Keratinocyte (primary cell): Measurements from ENCODE around the gene ANO10. TPM values are rescaled to one million over a fixed set of nuclear protein-coding genes. Genes with fewer than 3 reads are reported as not detected.
A peak's percentile ranks its signal among the peaks of the same experiment; 100 is the strongest.

Experiments used
- DNase-seq: peaks from one replicate; pipeline ENCODE4 v3.0.0-alpha.2; 2011; ENCODE audit warnings: low read depth, missing footprints, low spot score
- FAIRE-seq: peaks from 2 replicates; lab custom pipeline; 2011; peaks lifted over from hg19 to GRCh38; lab: Jason Lieb, UNC
- H2AFZ ChIP-seq: 2 replicates; pipeline ENCODE4 v1.6.0; 2012; ENCODE audit warnings: low read length, control low read depth, inconsistent platforms; ENCODE audit not compliant: control insufficient read depth
- H3K27ac ChIP-seq: 2 replicates; pipeline ENCODE4 v1.5.1; 2011; ENCODE audit warnings: low read length; ENCODE audit not compliant: control insufficient read depth, insufficient read depth
- H3K27me3 ChIP-seq: 3 replicates; pipeline ENCODE4 v1.6.0; 2011; ENCODE audit warnings: low read length; ENCODE audit not compliant: control insufficient read depth, insufficient read depth; ENCODE audit errors: extremely low read depth
- H3K36me3 ChIP-seq, 2 experiments: 2 replicates in 1 of 2; 3 replicates in 1 of 2; pipeline ENCODE4 v1.5.1; 2011; ENCODE audit warnings: low read length in 2 of 2, mild to moderate bottlenecking in 1 of 2; ENCODE audit not compliant: control insufficient read depth in 2 of 2, insufficient read depth in 2 of 2; ENCODE audit errors: extremely low read depth in 1 of 2
- H3K4me1 ChIP-seq: 3 replicates; pipeline ENCODE4 v1.5.1; 2011; ENCODE audit warnings: low read length; ENCODE audit not compliant: control insufficient read depth, insufficient read depth; ENCODE audit errors: extremely low read depth
- H3K4me2 ChIP-seq: 3 replicates; pipeline ENCODE4 v1.6.0; 2011; ENCODE audit warnings: low read depth, low read length; ENCODE audit not compliant: control insufficient read depth, insufficient read depth; ENCODE audit errors: extremely low read depth
- H3K4me3 ChIP-seq, 3 experiments: fragments of 200-600 bp in 1 of 3; sonication (generic) in 1 of 3; 2 replicates in 2 of 3; 3 replicates in 1 of 3; pipeline ENCODE4 v1.5.1; 2011 to 2016; ENCODE audit warnings: low read length in 3 of 3, mild to moderate bottlenecking in 3 of 3, control low read depth in 2 of 3, inconsistent platforms in 1 of 3, low read depth in 1 of 3, mixed read lengths in 1 of 3, mixed run types in 1 of 3, moderate library complexity in 1 of 3; ENCODE audit not compliant: control insufficient read depth in 2 of 3, insufficient read depth in 2 of 3; ENCODE audit errors: extremely low read depth in 1 of 3
- H3K79me2 ChIP-seq: 2 replicates; pipeline ENCODE4 v1.6.0; 2012; ENCODE audit warnings: low read length; ENCODE audit not compliant: control insufficient read depth, insufficient read depth
- H3K9ac ChIP-seq: 3 replicates; pipeline ENCODE4 v1.6.0; 2011; ENCODE audit warnings: low read length; ENCODE audit not compliant: control insufficient read depth, insufficient read depth; ENCODE audit errors: extremely low read depth
- H3K9me1 ChIP-seq: 3 replicates; pipeline ENCODE4 v1.6.0; 2011; ENCODE audit warnings: low read length; ENCODE audit not compliant: control insufficient read depth, insufficient read depth; ENCODE audit errors: extremely low read depth
- H3K9me3 ChIP-seq: 2 replicates; pipeline ENCODE4 v1.5.1; 2012; ENCODE audit warnings: low read depth, low read length; ENCODE audit not compliant: control insufficient read depth
- H4K20me1 ChIP-seq: 3 replicates; pipeline ENCODE4 v1.6.0; 2011; ENCODE audit warnings: low read length; ENCODE audit not compliant: control insufficient read depth, insufficient read depth; ENCODE audit errors: extremely low read depth
- CTCF ChIP-seq, 3 experiments: IDR thresholded peaks in 1 of 3; conservative IDR thresholded peaks in 1 of 3; optimal IDR thresholded peaks in 1 of 3; 2 replicates in 2 of 3; 3 replicates in 1 of 3; pipeline versions ENCODE3 to v1.5.1; 2011; ENCODE audit warnings: low read length in 3 of 3, mild to moderate bottlenecking in 3 of 3, moderate library complexity in 2 of 3, control low read depth in 1 of 3, inconsistent platforms in 1 of 3; ENCODE audit not compliant: insufficient read depth in 2 of 3; ENCODE audit errors: extremely low read depth in 1 of 3
- EZH2 ChIP-seq: IDR thresholded peaks from one replicate; pipeline ENCODE4 v1.6.1; 2012; ENCODE audit warnings: inconsistent platforms, mild to moderate bottlenecking, low read length, moderate library complexity
- dilution Hi-C: fragments of 300-500 bp; cut with MboI; formaldehyde crosslinking; loops from one replicate; pipeline ENCODE4 v1.7.0; 2020; ENCODE audit warnings: low sequenced_read_pairs; ENCODE audit not compliant: extremely low pct_ligation_motif_present
- polyA plus RNA-seq, 5 experiments: library from polyadenylated mRNA; depleted of rRNA in 3 of 5; stranded (reverse) in 3 of 5; stranded (forward) in 1 of 5; unstranded in 1 of 5; fragments of >200 nt; gene quantifications; 1 replicate in 1 of 5; 2 replicates in 3 of 5; 3 replicates in 1 of 5; pipeline versions ENCODE4 v1.2.1 to v1.2.3, GENCODE V29; 2011 to 2012; ENCODE audit warnings: missing spikeins in 2 of 5, low read depth in 1 of 5, low replicate concordance in 1 of 5

Gene ANO10
- polyA plus RNA-seq, 1 donor (not counting 4 experiments of a cell fraction or from before 2014, with no cell fraction given), result 48.8 TPM

GRCh38 chr3:43624619-43625305 is 3.0 kb upstream of the ANO10 start:
- H3K9ac ChIP-seq, result no peak overlapping the region
- no peak overlapping the region for H3K4me2 ChIP-seq
- no peaks in the 10 kb centered on the region for H3K9me3 ChIP-seq
- dilution Hi-C loops, result no loop called here
- no peak overlapping the region for H3K4me3 ChIP-seq
- TF ChIP-seq EZH2 (no peak), CTCF (optimal IDR thresholded peaks at IDR 0.05 in 1 of 3, IDR thresholded peaks at IDR 0.05 in 1 of 3, conservative IDR thresholded peaks at IDR 0.05 in 1 of 3; ENCODE audit: extremely low read depth in 1 of 3, insufficient read depth in 2 of 3, low read length in 3 of 3) (no peak)
- H3K36me3 ChIP-seq, result no peaks in the 10 kb centered on the region
- peaks cover 11% of the 10 kb centered on the region for H3K79me2 ChIP-seq
- H3K4me1 ChIP-seq, result peaks cover 11% of the 10 kb centered on the region
- no peak overlapping the region for H3K27ac ChIP-seq
- FAIRE-seq, result no peak
- no peak overlapping the region for H2AFZ ChIP-seq
- H3K9me1 ChIP-seq, result no peaks in the 10 kb centered on the region
- H3K27me3 ChIP-seq, result no peaks in the 10 kb centered on the region
- no peaks in the 10 kb centered on the region for H4K20me1 ChIP-seq
- DNase-seq, result no peak

- Histone ChIP-seq H3K79me2 (peaks cover 11% of the 10 kb centered on the region), H4K20me1 (no peaks in the 10 kb centered on the region), H3K4me2 (peak overlapping the region; percentile 95), H3K4me3 (peak overlapping the region; percentile 80 to 93 (median 92)), H3K9me1 (no peaks in the 10 kb centered on the region), H3K27ac (peak overlapping the region; percentile 53), H3K36me3 (peaks cover 0 to 4% of the 10 kb centered on the region in 2 experiments), H3K9me3 (no peaks in the 10 kb centered on the region), H3K27me3 (no peaks in the 10 kb centered on the region), H3K9ac (peak overlapping the region; percentile 86), H2AFZ (peak overlapping the region; percentile 85), H3K4me1 (peaks cover 11% of the 10 kb centered on the region)
- DNase-seq, result no peak
- dilution Hi-C loops, result no loop called here
- FAIRE-seq, result no peak
- no peak for TF ChIP-seq EZH2
- no peak for TF ChIP-seq CTCF (optimal IDR thresholded peaks at IDR 0.05 in 1 of 3, IDR thresholded peaks at IDR 0.05 in 1 of 3, conservative IDR thresholded peaks at IDR 0.05 in 1 of 3; ENCODE audit: extremely low read depth in 1 of 3, insufficient read depth in 2 of 3, low read length in 3 of 3)
Measured at GRCh38 chr3:43620831-43621655, 768 bp downstream of the ANO10 start.
